Measurements from ENCODE around the gene UPK3A.

UPK3A gene

GRCh38 chr22:45284705-45285262 lies at the start of gene UPK3A:
UPK3A (plus strand) TSS chr22:45284949; CDS start chr22:45285014, 65 bp downstream.
- peak; percentile 9 for DNase-seq (ENCODE audit: low spot score)

GRCh38 chr22:45235101-45235777 lies 49.5 kb upstream of the UPK3A start:
- DNase-seq (ENCODE audit: low spot score) = no peak

- DNase-seq (ENCODE audit: low spot score) = no peak
Observed at GRCh38 chr22:45235851-45236342, 48.9 kb upstream of the UPK3A start.

- no peak for DNase-seq (ENCODE audit: low spot score)
Observed at GRCh38 chr22:45237065-45237990, 47.4 kb upstream of the UPK3A start.

GRCh38 chr22:45238076-45238956 lies 46.4 kb upstream of the UPK3A start:
- peak; percentile 66 for DNase-seq (ENCODE audit: low spot score)

GRCh38 chr22:45238957-45239680 lies 45.6 kb upstream of the UPK3A start:
- DNase-seq (ENCODE audit: low spot score) = peak; percentile 16

- DNase-seq (ENCODE audit: low spot score) = no peak
Observed at GRCh38 chr22:45239681-45240051, 45.1 kb upstream of the UPK3A start.

GRCh38 chr22:45240104-45240809 lies 44.5 kb upstream of the UPK3A start:
- peak; percentile 24 for DNase-seq (ENCODE audit: low spot score)

- DNase-seq (ENCODE audit: low spot score) = peak; percentile 80
Observed at GRCh38 chr22:45240810-45241631, 43.7 kb upstream of the UPK3A start, which contains the start of gene KIAA0930. KIAA0930 (minus strand) TSS chr22:45240894; CDS start chr22:45240703, 191 bp downstream.

- peak; percentile 12 for DNase-seq (ENCODE audit: low spot score)
Observed at GRCh38 chr22:45242778-45243191, 42.0 kb upstream of the UPK3A start.

- DNase-seq (ENCODE audit: low spot score) = no peak
Observed at GRCh38 chr22:45244916-45245315, 39.8 kb upstream of the UPK3A start.

- DNase-seq (ENCODE audit: low spot score) = no peak
Observed at GRCh38 chr22:45246060-45246985, 38.4 kb upstream of the UPK3A start.

- DNase-seq (ENCODE audit: low spot score) = no peak
Observed at GRCh38 chr22:45248832-45249561, 35.8 kb upstream of the UPK3A start.

- DNase-seq (ENCODE audit: low spot score) = no peak
Observed at GRCh38 chr22:45251825-45252224, 32.9 kb upstream of the UPK3A start.

GRCh38 chr22:45253039-45253641 lies 31.6 kb upstream of the UPK3A start:
- no peak for DNase-seq (ENCODE audit: low spot score)

GRCh38 chr22:45254388-45254787 lies 30.4 kb upstream of the UPK3A start:
- DNase-seq (ENCODE audit: low spot score) = no peak

- no peak for DNase-seq (ENCODE audit: low spot score)
Observed at GRCh38 chr22:45254789-45255278, 29.9 kb upstream of the UPK3A start.
